Mesenchymal stem cell (in vitro differentiated cells and primary cell): Measurements from ENCODE around the gene ACTMAP.

Source experiments
- DNase-seq: peaks from one replicate; pipeline ENCODE4 v3.0.0-alpha.2; 2013
- H2AFZ ChIP-seq: one replicate; pipeline ENCODE4 v1.6.1; 2013; ENCODE audit warnings: low read depth, mild to moderate bottlenecking, control low read depth, inconsistent platforms, low read length, moderate library complexity
- H2AK5ac ChIP-seq: 2 replicates; pipeline ENCODE4 v1.6.1; 2013; ENCODE audit warnings: low read length, moderate library complexity, mild to moderate bottlenecking, inconsistent platforms; ENCODE audit not compliant: severe bottlenecking
- H2BK120ac ChIP-seq: one replicate; pipeline ENCODE4 v1.6.1; 2013; ENCODE audit warnings: low read depth, mild to moderate bottlenecking, inconsistent platforms, low read length, moderate library complexity
- H2BK12ac ChIP-seq, 2 experiments: one replicate each; pipeline ENCODE4 v1.6.1; 2013; ENCODE audit warnings: inconsistent platforms in 2 of 2, low read length in 2 of 2, mild to moderate bottlenecking in 2 of 2, moderate library complexity in 2 of 2, control low read depth in 1 of 2
- H2BK15ac ChIP-seq: one replicate; pipeline ENCODE4 v1.6.1; 2013; ENCODE audit warnings: mild to moderate bottlenecking, low read depth, inconsistent platforms; ENCODE audit not compliant: poor library complexity, severe bottlenecking
- H2BK5ac ChIP-seq: 2 replicates; pipeline ENCODE4 v1.6.1; 2013; ENCODE audit warnings: low read depth, mild to moderate bottlenecking, low read length, control low read depth, inconsistent platforms; ENCODE audit not compliant: poor library complexity, severe bottlenecking
- H3K14ac ChIP-seq, 2 experiments: one replicate each; pipeline ENCODE4 v1.6.1; 2013; ENCODE audit warnings: inconsistent platforms in 2 of 2, low read length in 2 of 2, control low read depth in 1 of 2, mild to moderate bottlenecking in 1 of 2, moderate library complexity in 1 of 2
- H3K18ac ChIP-seq, 2 experiments: one replicate each; pipeline ENCODE4 v1.6.1; 2013; ENCODE audit warnings: inconsistent platforms in 2 of 2, low read length in 2 of 2, control low read depth in 1 of 2, low read depth in 1 of 2, mild to moderate bottlenecking in 1 of 2
- H3K23ac ChIP-seq, 2 experiments: one replicate each; pipeline ENCODE4 v1.6.1; 2013; ENCODE audit warnings: inconsistent platforms in 2 of 2, low read length in 2 of 2, mild to moderate bottlenecking in 2 of 2, moderate library complexity in 2 of 2, control low read depth in 1 of 2
- H3K27ac ChIP-seq: 2 replicates; pipeline ENCODE4 v1.5.1; 2013; ENCODE audit warnings: mild to moderate bottlenecking, moderate library complexity, low read length, control low read depth, inconsistent platforms; ENCODE audit not compliant: poor library complexity, severe bottlenecking
- H3K27me3 ChIP-seq, 2 experiments: 2 replicates each; pipeline versions ENCODE4 v1.6.1 to v1.7.0; 2013; ENCODE audit warnings: low read length in 2 of 2, mild to moderate bottlenecking in 2 of 2, moderate library complexity in 2 of 2, control low read depth in 1 of 2, inconsistent platforms in 1 of 2; ENCODE audit not compliant: control insufficient read depth in 1 of 2, insufficient read depth in 1 of 2
- H3K36me3 ChIP-seq, 2 experiments: 2 replicates each; pipeline versions ENCODE4 v1.6.1 to v1.7.0; 2013; ENCODE audit warnings: low read length in 2 of 2, control low read depth in 1 of 2, inconsistent platforms in 1 of 2, low read depth in 1 of 2, mild to moderate bottlenecking in 1 of 2; ENCODE audit not compliant: insufficient read depth in 2 of 2, control insufficient read depth in 1 of 2
- H3K4ac ChIP-seq, 2 experiments: one replicate each; pipeline ENCODE4 v1.6.1; 2013; ENCODE audit warnings: inconsistent platforms in 2 of 2, low read length in 2 of 2, mild to moderate bottlenecking in 2 of 2, moderate library complexity in 2 of 2, control low read depth in 1 of 2, low read depth in 1 of 2
- H3K4me1 ChIP-seq: 2 replicates; pipeline ENCODE4 v1.6.1; 2013; ENCODE audit warnings: low read depth, low read length, control low read depth; ENCODE audit not compliant: control insufficient read depth, insufficient read depth
- H3K4me2 ChIP-seq: 2 replicates; pipeline ENCODE4 v1.6.1; 2013; ENCODE audit warnings: low read length, mild to moderate bottlenecking, inconsistent platforms; ENCODE audit not compliant: poor library complexity, severe bottlenecking
- H3K4me3 ChIP-seq, 2 experiments: 2 replicates each; pipeline versions ENCODE4 v1.5.1 to v1.7.0; 2013; ENCODE audit warnings: low read length in 2 of 2, mild to moderate bottlenecking in 2 of 2, control low read depth in 1 of 2, low read depth in 1 of 2; ENCODE audit not compliant: insufficient read depth in 1 of 2
- H3K79me1 ChIP-seq: replicated peaks from 2 replicates; pipeline ENCODE4 v1.6.1; 2013; ENCODE audit warnings: mild to moderate bottlenecking, control low read depth, low read length, inconsistent platforms; ENCODE audit not compliant: poor library complexity, severe bottlenecking
- H3K9ac ChIP-seq: 2 replicates; pipeline ENCODE4 v1.7.0; 2013; ENCODE audit warnings: mild to moderate bottlenecking, low read length, moderate library complexity
- H3K9me3 ChIP-seq: 2 replicates; pipeline ENCODE4 v1.7.0; 2013; ENCODE audit warnings: mild to moderate bottlenecking, low read length; ENCODE audit not compliant: control insufficient read depth
- H4K8ac ChIP-seq: one replicate; pipeline ENCODE4 v1.6.1; 2013; ENCODE audit warnings: inconsistent platforms, mild to moderate bottlenecking, low read length, moderate library complexity
- H4K91ac ChIP-seq: one replicate; pipeline ENCODE4 v1.6.1; 2013; ENCODE audit warnings: mild to moderate bottlenecking, low read length, inconsistent platforms
- WGBS: methylation state at CpG from one replicate; pipeline ENCODE4 v1.1.7; 2013; ENCODE audit warnings: mixed read lengths; 5-methylcytosine and 5-hydroxymethylcytosine counted together

The ACTMAP gene

DNA sequence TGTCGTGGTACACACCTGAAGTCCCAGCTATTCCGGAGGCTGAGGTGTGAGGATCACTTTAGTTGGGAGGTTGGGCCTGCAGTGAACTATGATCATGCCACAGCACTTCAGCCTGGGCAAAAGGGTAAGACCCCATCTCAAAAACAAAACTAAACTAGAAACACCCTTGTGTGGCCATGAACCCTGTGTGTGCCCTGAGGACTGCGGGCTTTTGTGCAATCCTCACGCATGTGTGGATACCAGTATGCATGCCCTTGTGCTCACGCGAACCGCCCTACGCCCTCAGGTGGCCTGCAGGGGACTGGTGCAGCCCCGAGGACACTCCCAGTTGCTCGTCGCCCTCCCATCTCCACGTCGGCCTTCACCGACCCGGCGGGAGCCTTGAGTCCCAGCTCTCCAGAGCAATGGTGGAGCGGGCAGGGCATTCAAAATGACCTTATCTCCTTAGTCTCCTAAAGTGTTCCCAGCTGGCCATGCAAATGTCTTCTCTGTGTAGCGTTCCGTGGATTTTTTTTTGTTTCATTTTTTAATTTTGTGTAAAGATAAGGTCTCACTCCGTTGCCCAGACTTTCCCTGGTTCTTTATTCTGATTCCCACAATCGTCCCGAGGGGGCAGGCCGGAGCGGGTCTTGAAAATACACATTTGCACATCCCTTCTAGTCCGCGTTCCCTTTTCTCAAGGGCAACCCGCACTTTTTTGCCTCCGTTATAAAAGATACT is 47.8 kb upstream of the ACTMAP start:
- H3K36me3 ChIP-seq: peaks cover 27 to 41% of the 10 kb centered on the region in 2 experiments
- 13% methylated on average over 25 of the region's 28 CpGs for WGBS

DNA sequence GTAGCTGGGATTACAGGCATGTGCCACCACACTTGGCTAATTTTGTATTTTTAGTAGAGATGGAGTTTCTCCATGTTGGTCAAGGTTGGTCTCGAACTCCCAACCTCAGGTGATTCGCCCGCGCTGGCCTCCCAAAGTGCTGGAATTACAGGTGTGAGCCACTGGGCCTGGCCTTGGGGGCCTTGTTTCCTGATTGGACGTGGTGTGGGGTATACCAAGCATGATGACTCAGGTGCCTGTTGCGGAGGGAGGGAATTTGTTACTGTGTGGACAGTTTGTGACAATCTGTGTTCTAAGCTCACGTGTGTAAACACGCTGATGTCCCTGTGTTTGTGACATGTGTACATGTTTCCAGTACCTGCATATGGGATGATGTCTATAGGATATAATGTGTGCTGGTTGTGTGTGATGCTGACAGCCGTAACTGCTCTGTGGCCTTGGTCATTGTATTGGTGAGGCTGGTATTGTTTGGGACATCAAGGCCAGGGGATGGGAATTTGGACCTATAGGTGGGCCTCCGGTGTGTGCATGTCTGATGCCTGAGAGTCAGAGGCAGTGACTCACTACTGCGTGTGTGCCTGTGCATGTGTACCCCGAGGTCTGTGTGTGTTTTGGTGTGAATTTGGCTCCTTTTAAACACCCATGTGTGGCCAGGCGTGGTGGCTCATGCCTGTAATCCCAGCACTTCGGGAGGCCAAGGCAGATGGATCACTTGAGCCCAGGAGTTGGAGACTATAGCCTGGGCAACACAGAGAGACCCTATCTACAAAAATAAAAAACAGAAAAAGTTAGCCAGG is 47.1 kb upstream of the ACTMAP start:
- peak overlapping the region in 1 of 2 experiments; percentile 88 for H2BK12ac ChIP-seq
- no peak overlapping the region for H2BK15ac ChIP-seq
- H3K79me1 ChIP-seq: peaks cover 2% of the 10 kb centered on the region
- no peak overlapping the region for H2AFZ ChIP-seq
- 95% methylated on average over 14 of the region's 14 CpGs for WGBS
- peak overlapping the region; percentile 40 for H3K4me2 ChIP-seq
- DNase-seq: no peak
- no peak overlapping the region for H4K8ac ChIP-seq
- no peak overlapping the region for H2BK5ac ChIP-seq
- H2BK120ac ChIP-seq: no peak overlapping the region
- H3K27ac ChIP-seq: peak overlapping the region; percentile 91
- peak overlapping the region; percentile 60 for H2AK5ac ChIP-seq
- peak overlapping the region in 1 of 2 experiments; percentile 68 for H3K23ac ChIP-seq
- H4K91ac ChIP-seq: peak overlapping the region; percentile 15
- no peaks in the 10 kb centered on the region for H3K9me3 ChIP-seq
- H3K4ac ChIP-seq: peak overlapping the region in 1 of 2 experiments; percentile 27
- H3K36me3 ChIP-seq: peaks cover 26 to 34% of the 10 kb centered on the region in 2 experiments
- H3K14ac ChIP-seq: peak overlapping the region in 1 of 2 experiments; percentile 64
- H3K4me3 ChIP-seq: peak overlapping the region in 1 of 2 experiments; percentile 82
- no peaks in the 10 kb centered on the region for H3K27me3 ChIP-seq
- H3K9ac ChIP-seq: peak overlapping the region; percentile 93
- peaks cover 26% of the 10 kb centered on the region for H3K4me1 ChIP-seq
- peak overlapping the region in 1 of 2 experiments; percentile 55 for H3K18ac ChIP-seq

More for the DNA sequence above, 47.8 kb upstream of the ACTMAP start:
- H3K79me1 ChIP-seq: peaks cover 2% of the 10 kb centered on the region
- H3K27me3 ChIP-seq: no peaks in the 10 kb centered on the region
- peak overlapping the region in 1 of 2 experiments; percentile 27 for H3K4ac ChIP-seq
- H2BK5ac ChIP-seq: no peak overlapping the region
- peak overlapping the region; percentile 87 for H4K8ac ChIP-seq
- peak; percentile 83 for DNase-seq
- H3K18ac ChIP-seq: peak overlapping the region; percentile 58 to 67
- no peak overlapping the region for H2BK120ac ChIP-seq
- H4K91ac ChIP-seq: peak overlapping the region; percentile 85
- H2BK12ac ChIP-seq: peak overlapping the region in 1 of 2 experiments; percentile 47
- peak overlapping the region; percentile 91 for H3K27ac ChIP-seq
- no peak overlapping the region for H2AFZ ChIP-seq
- H3K4me2 ChIP-seq: peak overlapping the region; percentile 40
- no peak overlapping the region for H2BK15ac ChIP-seq
- no peaks in the 10 kb centered on the region for H3K9me3 ChIP-seq
- peaks cover 33% of the 10 kb centered on the region for H3K4me1 ChIP-seq
- H3K14ac ChIP-seq: peak overlapping the region in 1 of 2 experiments; percentile 13
- no peak overlapping the region for H3K23ac ChIP-seq
- H3K4me3 ChIP-seq: peak overlapping the region; percentile 28 to 82
- peak overlapping the region; percentile 93 for H3K9ac ChIP-seq
- no peak overlapping the region for H2AK5ac ChIP-seq

DNA sequence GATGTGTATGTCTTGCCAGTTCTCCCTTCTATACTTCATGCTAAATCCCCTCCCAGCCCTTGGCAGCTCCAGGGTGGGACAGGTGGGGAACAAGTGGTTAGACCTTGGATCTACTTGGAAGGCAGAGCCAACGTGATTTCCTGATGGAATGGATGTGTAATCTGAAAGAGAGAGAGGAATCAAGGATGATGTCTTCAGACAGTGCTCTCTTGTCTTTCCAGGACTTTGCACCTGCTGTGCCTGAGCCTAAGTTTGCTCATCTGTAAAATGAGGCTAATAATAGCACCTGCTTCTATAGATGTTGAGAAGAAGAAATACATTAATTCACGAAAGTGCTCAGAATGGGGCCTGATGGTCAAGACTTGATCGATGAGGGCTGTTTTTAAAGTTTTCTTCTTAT is 41.7 kb upstream of the ACTMAP start:
- peak overlapping the region in 1 of 2 experiments; percentile 18 for H2BK12ac ChIP-seq
- WGBS: 91% methylated on average over 3 of the region's 3 CpGs
- peaks cover 2% of the 10 kb centered on the region for H3K79me1 ChIP-seq
- H2BK5ac ChIP-seq: no peak overlapping the region
- H3K4me3 ChIP-seq: no peak overlapping the region
- H2BK120ac ChIP-seq: no peak overlapping the region
- no peak for DNase-seq
- no peak overlapping the region for H2AFZ ChIP-seq
- H3K4me2 ChIP-seq: no peak overlapping the region
- H3K4ac ChIP-seq: no peak overlapping the region
- H3K27me3 ChIP-seq: no peaks in the 10 kb centered on the region
- peaks cover 18 to 34% of the 10 kb centered on the region in 2 experiments for H3K36me3 ChIP-seq
- no peak overlapping the region for H3K9ac ChIP-seq
- no peak overlapping the region for H4K91ac ChIP-seq
- H3K23ac ChIP-seq: no peak overlapping the region
- no peak overlapping the region for H2AK5ac ChIP-seq
- H2BK15ac ChIP-seq: no peak overlapping the region
- no peak overlapping the region for H3K14ac ChIP-seq
- H3K18ac ChIP-seq: no peak overlapping the region
- H3K9me3 ChIP-seq: no peaks in the 10 kb centered on the region
- H4K8ac ChIP-seq: no peak overlapping the region
- H3K27ac ChIP-seq: no peak overlapping the region
- no peaks in the 10 kb centered on the region for H3K4me1 ChIP-seq

DNA sequence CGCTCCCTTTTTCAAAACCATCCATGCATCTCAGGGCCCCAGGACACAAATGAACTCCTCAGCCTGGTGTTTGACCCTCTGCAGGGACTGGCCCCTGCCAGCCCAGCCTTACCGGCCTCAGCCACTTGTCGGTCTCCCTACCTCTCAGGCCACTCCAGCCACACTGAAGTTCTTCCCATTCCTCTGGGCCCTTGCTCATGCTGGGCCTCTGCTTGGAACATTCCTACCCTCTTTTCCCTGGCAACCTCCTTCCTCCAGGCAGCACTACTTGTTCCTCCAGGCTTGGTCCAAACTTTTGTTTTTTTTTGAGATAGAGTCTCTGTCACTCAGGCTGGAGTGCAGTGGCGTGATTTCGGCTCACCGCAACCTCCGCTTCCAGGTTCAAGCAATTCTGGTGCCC is 41.1 kb upstream of the ACTMAP start:
- no peak overlapping the region for H4K8ac ChIP-seq
- H2AFZ ChIP-seq: no peak overlapping the region
- H4K91ac ChIP-seq: no peak overlapping the region
- no peak overlapping the region for H3K4me2 ChIP-seq
- no peak overlapping the region for H3K23ac ChIP-seq
- H2BK12ac ChIP-seq: no peak overlapping the region
- no peak overlapping the region for H3K4me3 ChIP-seq
- DNase-seq: no peak
- H2BK5ac ChIP-seq: no peak overlapping the region
- H2AK5ac ChIP-seq: no peak overlapping the region
- no peaks in the 10 kb centered on the region for H3K79me1 ChIP-seq
- H3K4ac ChIP-seq: no peak overlapping the region
- no peaks in the 10 kb centered on the region for H3K27me3 ChIP-seq
- H3K9ac ChIP-seq: no peak overlapping the region
- peaks cover 13 to 36% of the 10 kb centered on the region in 2 experiments for H3K36me3 ChIP-seq
- no peaks in the 10 kb centered on the region for H3K4me1 ChIP-seq
- H3K27ac ChIP-seq: no peak overlapping the region
- no peak overlapping the region for H3K14ac ChIP-seq
- H3K9me3 ChIP-seq: no peaks in the 10 kb centered on the region
- WGBS: 78% methylated on average over 7 of the region's 7 CpGs
- H2BK120ac ChIP-seq: no peak overlapping the region
- no peak overlapping the region for H2BK15ac ChIP-seq
- H3K18ac ChIP-seq: peak overlapping the region in 1 of 2 experiments; percentile 21
